Activated CD4-positive, alpha-beta T cell treated with anti-CD3 and anti-CD28 coated beads, Interleukin-2, amount 10 ng/mL, durations not matched to agents 7 days and 5 days (primary cell): ENCODE measurements around the gene CSDE1. TPM values are rescaled to one million over a fixed set of nuclear protein-coding genes. Genes with fewer than 3 reads are reported as not detected.

Source experiments
- CTCF ChIA-PET: fragments of 350-600 bp; sonication (Branson Sonifier 250); formaldehyde crosslinking; loops from one replicate; lab custom pipeline; 2021; ENCODE audit warnings: antibody characterized with exemption; lab: Charles Lee
- POLR2A ChIA-PET: fragments of 350-600 bp; sonication (Branson Sonifier 250); formaldehyde crosslinking; loops from one replicate; lab custom pipeline; 2021; ENCODE audit warnings: antibody characterized with exemption; lab: Charles Lee
- DNase-seq: peaks from one replicate; pipeline ENCODE4 v3.0.0-alpha.2; 2020
- H3K27ac Mint-ChIP-seq: one replicate; pipeline ENCODE4 v1.8.0; 2021; ENCODE audit warnings: mild to moderate bottlenecking, moderate library complexity, mixed read lengths
- H3K27me3 Mint-ChIP-seq: one replicate; pipeline ENCODE4 v1.8.0; 2021; ENCODE audit warnings: mixed read lengths
- H3K36me3 Mint-ChIP-seq: one replicate; pipeline ENCODE4 v1.8.0; 2021; ENCODE audit warnings: low read depth, mixed read lengths
- H3K4me1 Mint-ChIP-seq: one replicate; pipeline ENCODE4 v1.8.0; 2021; ENCODE audit warnings: mixed read lengths
- H3K4me3 Mint-ChIP-seq: one replicate; pipeline ENCODE4 v1.8.0; 2021; ENCODE audit warnings: mild to moderate bottlenecking, moderate library complexity, mixed read lengths
- H3K9me3 Mint-ChIP-seq: one replicate; pipeline ENCODE4 v1.8.0; 2021; ENCODE audit warnings: mixed read lengths
- total RNA-seq, 2 experiments: library from RNA; stranded (reverse); gene quantifications; one replicate each; pipeline ENCODE4 v1.2.3, GENCODE V29; 2021

The CSDE1 gene
- total RNA-seq, 2 experiments from 2014 or later = 381 to 439 TPM

- CTCF ChIA-PET = interaction anchor here (1.3 kb wide), 1 partner anchor 11 kb away, joined by 3 read pairs; no protein-coding TSS in a partner anchor
- H3K36me3 Mint-ChIP-seq = peaks cover 56% of the 10 kb centered on the region
- peaks cover 35% of the 10 kb centered on the region for H3K4me1 Mint-ChIP-seq
Measured at GRCh38 chr1:114741963-114742746, 15.6 kb downstream of the CSDE1 start.

GRCh38 chr1:114740331-114740730 lies 17.5 kb downstream of the CSDE1 start:
- H3K4me3 Mint-ChIP-seq = no peak overlapping the region
- H3K27me3 Mint-ChIP-seq = no peaks in the 10 kb centered on the region
- ChIA-PET POLR2A (no interaction called here), CTCF (no interaction called here)
- no peaks in the 10 kb centered on the region for H3K9me3 Mint-ChIP-seq
- no peak overlapping the region for H3K27ac Mint-ChIP-seq
- peaks cover 17% of the 10 kb centered on the region for H3K4me1 Mint-ChIP-seq
- peaks cover 55% of the 10 kb centered on the region for H3K36me3 Mint-ChIP-seq
- DNase-seq = no peak

More at GRCh38 chr1:114741963-114742746, 15.6 kb downstream of the CSDE1 start:
- H3K4me3 Mint-ChIP-seq = no peak overlapping the region
- POLR2A ChIA-PET = no interaction called here
- H3K9me3 Mint-ChIP-seq = no peaks in the 10 kb centered on the region
- H3K27me3 Mint-ChIP-seq = no peaks in the 10 kb centered on the region
- peak overlapping the region; percentile 31 for H3K27ac Mint-ChIP-seq
- DNase-seq = no peak

- Mint-ChIP-seq H3K27ac (no peak overlapping the region), H3K9me3 (no peaks in the 10 kb centered on the region), H3K27me3 (no peaks in the 10 kb centered on the region), H3K4me1 (peaks cover 4% of the 10 kb centered on the region), H3K4me3 (no peak overlapping the region), H3K36me3 (peaks cover 63% of the 10 kb centered on the region)
- CTCF ChIA-PET = interaction anchor here (1.0 to 1.3 kb wide), 3 partner anchors 13 to 21 kb away, joined by 3 read pairs; partner anchors contain the start of gene NRAS
- DNase-seq = no peak
- POLR2A ChIA-PET = no interaction called here
Measured at GRCh38 chr1:114737314-114737849, 20.4 kb downstream of the CSDE1 start.

- ChIA-PET POLR2A (no interaction called here), CTCF (no interaction called here)
- Mint-ChIP-seq H3K4me1 (peaks cover 2% of the 10 kb centered on the region), H3K27ac (no peak overlapping the region), H3K9me3 (no peaks in the 10 kb centered on the region), H3K27me3 (no peaks in the 10 kb centered on the region), H3K4me3 (no peak overlapping the region), H3K36me3 (peaks cover 63% of the 10 kb centered on the region)
- DNase-seq = no peak
Measured at GRCh38 chr1:114735479-114735878, 22.3 kb downstream of the CSDE1 start.

GRCh38 chr1:114729782-114730181 lies 28.0 kb downstream of the CSDE1 start:
- DNase-seq = no peak
- no peak overlapping the region for H3K27ac Mint-ChIP-seq
- POLR2A ChIA-PET = no interaction called here
- CTCF ChIA-PET = no interaction called here
- H3K9me3 Mint-ChIP-seq = no peaks in the 10 kb centered on the region
- H3K4me1 Mint-ChIP-seq = peaks cover 4% of the 10 kb centered on the region
- peaks cover 78% of the 10 kb centered on the region for H3K36me3 Mint-ChIP-seq
- no peaks in the 10 kb centered on the region for H3K27me3 Mint-ChIP-seq
- no peak overlapping the region for H3K4me3 Mint-ChIP-seq

GRCh38 chr1:114728553-114728952 lies 29.2 kb downstream of the CSDE1 start:
- Mint-ChIP-seq H3K4me3 (no peak overlapping the region), H3K9me3 (no peaks in the 10 kb centered on the region), H3K4me1 (peaks cover 5% of the 10 kb centered on the region), H3K27me3 (no peaks in the 10 kb centered on the region), H3K27ac (no peak overlapping the region), H3K36me3 (peaks cover 76% of the 10 kb centered on the region)
- ChIA-PET CTCF (interaction anchor here (1.2 to 1.3 kb wide), 2 partner anchors 9 to 17 kb away, joined by 3 to 5 read pairs; no protein-coding TSS in a partner anchor), POLR2A (no interaction called here)
- DNase-seq = no peak

GRCh38 chr1:114725230-114725629 lies 32.6 kb downstream of the CSDE1 start:
- ChIA-PET POLR2A (no interaction called here), CTCF (interaction anchor here (1.4 kb wide), 1 partner anchor 12 kb away, joined by 3 read pairs; no protein-coding TSS in a partner anchor)
- peaks cover 6% of the 10 kb centered on the region for H3K4me1 Mint-ChIP-seq
- no peak overlapping the region for H3K27ac Mint-ChIP-seq
- peaks cover 79% of the 10 kb centered on the region for H3K36me3 Mint-ChIP-seq
- H3K9me3 Mint-ChIP-seq = no peaks in the 10 kb centered on the region
- no peak overlapping the region for H3K4me3 Mint-ChIP-seq
- DNase-seq = no peak
- H3K27me3 Mint-ChIP-seq = no peaks in the 10 kb centered on the region

GRCh38 chr1:114723915-114724314 lies 33.9 kb downstream of the CSDE1 start:
- no peak overlapping the region for H3K4me3 Mint-ChIP-seq
- peak overlapping the region; percentile 41 for H3K27ac Mint-ChIP-seq
- no peaks in the 10 kb centered on the region for H3K27me3 Mint-ChIP-seq
- CTCF ChIA-PET = no interaction called here
- no peaks in the 10 kb centered on the region for H3K9me3 Mint-ChIP-seq
- H3K36me3 Mint-ChIP-seq = peaks cover 82% of the 10 kb centered on the region
- DNase-seq = no peak
- POLR2A ChIA-PET = no interaction called here
- H3K4me1 Mint-ChIP-seq = peaks cover 4% of the 10 kb centered on the region

- no peaks in the 10 kb centered on the region for H3K27me3 Mint-ChIP-seq
- no peak for DNase-seq
- H3K4me3 Mint-ChIP-seq = no peak overlapping the region
- ChIA-PET CTCF (no interaction called here), POLR2A (no interaction called here)
- no peaks in the 10 kb centered on the region for H3K9me3 Mint-ChIP-seq
- H3K4me1 Mint-ChIP-seq = peaks cover 4% of the 10 kb centered on the region
- peaks cover 83% of the 10 kb centered on the region for H3K36me3 Mint-ChIP-seq
- H3K27ac Mint-ChIP-seq = no peak overlapping the region
Measured at GRCh38 chr1:114723457-114723856, 34.3 kb downstream of the CSDE1 start.

- Mint-ChIP-seq H3K36me3 (peaks cover 79% of the 10 kb centered on the region), H3K9me3 (no peaks in the 10 kb centered on the region), H3K4me1 (peaks cover 15% of the 10 kb centered on the region), H3K27ac (no peak overlapping the region), H3K27me3 (no peaks in the 10 kb centered on the region), H3K4me3 (no peak overlapping the region)
- no peak for DNase-seq
- POLR2A ChIA-PET = no interaction called here
- CTCF ChIA-PET = interaction anchor here (0.7 to 1.0 kb wide), 2 partner anchors 8 to 26 kb away, joined by 3 to 5 read pairs; no protein-coding TSS in a partner anchor
Measured at GRCh38 chr1:114720492-114720891, 37.3 kb downstream of the CSDE1 start.

- Mint-ChIP-seq H3K4me1 (peaks cover 16% of the 10 kb centered on the region), H3K27ac (peak overlapping the region; percentile 7), H3K36me3 (peaks cover 69% of the 10 kb centered on the region), H3K9me3 (no peaks in the 10 kb centered on the region), H3K4me3 (no peak overlapping the region), H3K27me3 (no peaks in the 10 kb centered on the region)
- ChIA-PET POLR2A (interaction anchor here (0.7 kb wide), 1 partner anchor 26 kb away, joined by 6 read pairs; no protein-coding TSS in a partner anchor), CTCF (interaction anchor here (1.0 kb wide), 1 partner anchor 9 kb away, joined by 5 read pairs; no protein-coding TSS in a partner anchor)
- DNase-seq = no peak
Measured at GRCh38 chr1:114719424-114719787, 38.4 kb downstream of the CSDE1 start.

- ChIA-PET CTCF (no interaction called here), POLR2A (no interaction called here)
- H3K36me3 Mint-ChIP-seq = peaks cover 69% of the 10 kb centered on the region
- H3K9me3 Mint-ChIP-seq = no peaks in the 10 kb centered on the region
- peaks cover 22% of the 10 kb centered on the region for H3K4me1 Mint-ChIP-seq
- no peak overlapping the region for H3K27ac Mint-ChIP-seq
- H3K27me3 Mint-ChIP-seq = no peaks in the 10 kb centered on the region
- no peak overlapping the region for H3K4me3 Mint-ChIP-seq
- no peak for DNase-seq
Measured at GRCh38 chr1:114718661-114719423, 38.9 kb downstream of the CSDE1 start.
